ENCODE measurements around the gene RIC8B. TPM values are rescaled to one million over a fixed set of nuclear protein-coding genes. Genes with fewer than 3 reads are reported as not detected.

Gene RIC8B
- total RNA-seq, 1 donor from 2014 or later = 25.2 TPM

GRCh38 chr12:106867651-106868050 is 93.2 kb downstream of the RIC8B start:
- intact Hi-C loops (cut with micrococcal nuclease) = no loop called here
- Histone ChIP-seq H3K27me3 (ENCODE audit: low read depth) (no peaks in the 10 kb centered on the region), H3K9me3 (replicated peaks) (no peaks in the 10 kb centered on the region), H3K36me3 (peaks cover 12% of the 10 kb centered on the region), H3K4me3 (no peak overlapping the region), H3K4me1 (peaks cover 11% of the 10 kb centered on the region), H3K27ac (replicated peaks) (no peak overlapping the region)
- DNase-seq = no peak
- no peak for TF ChIP-seq CTCF (IDR thresholded peaks at IDR 0.05; ENCODE audit: borderline replicate concordance)

GRCh38 chr12:106868982-106869700 is 94.7 kb downstream of the RIC8B start:
- no peak for TF ChIP-seq CTCF (IDR thresholded peaks at IDR 0.05; ENCODE audit: borderline replicate concordance)
- Histone ChIP-seq H3K4me1 (peaks cover 6% of the 10 kb centered on the region), H3K27ac (replicated peaks) (no peak overlapping the region), H3K9me3 (replicated peaks) (no peaks in the 10 kb centered on the region), H3K4me3 (no peak overlapping the region), H3K27me3 (ENCODE audit: low read depth) (no peaks in the 10 kb centered on the region), H3K36me3 (peaks cover 26% of the 10 kb centered on the region)
- no peak for DNase-seq
- intact Hi-C loops (cut with micrococcal nuclease) = no loop called here

GRCh38 chr12:106870116-106870515 is 95.6 kb downstream of the RIC8B start:
- H3K36me3 ChIP-seq = peaks cover 31% of the 10 kb centered on the region

GRCh38 chr12:106871477-106871876 is 97.0 kb downstream of the RIC8B start:
- intact Hi-C loops (cut with micrococcal nuclease) = no loop called here
- H3K36me3 ChIP-seq = peaks cover 31% of the 10 kb centered on the region
- no peak overlapping the region for H3K27ac ChIP-seq (replicated peaks)
- no peaks in the 10 kb centered on the region for H3K9me3 ChIP-seq (replicated peaks)
- no peaks in the 10 kb centered on the region for H3K27me3 ChIP-seq (ENCODE audit: low read depth)
- peaks cover 6% of the 10 kb centered on the region for H3K4me1 ChIP-seq
- no peak for DNase-seq
- H3K4me3 ChIP-seq = no peak overlapping the region
- TF ChIP-seq CTCF (IDR thresholded peaks at IDR 0.05; ENCODE audit: borderline replicate concordance) = no peak

More at GRCh38 chr12:106870116-106870515, 95.6 kb downstream of the RIC8B start:
- Histone ChIP-seq H3K4me1 (peaks cover 6% of the 10 kb centered on the region), H3K27me3 (ENCODE audit: low read depth) (no peaks in the 10 kb centered on the region), H3K9me3 (replicated peaks) (no peaks in the 10 kb centered on the region), H3K4me3 (no peak overlapping the region), H3K27ac (replicated peaks) (no peak overlapping the region)
- intact Hi-C loops (cut with micrococcal nuclease) = no loop called here
- no peak for DNase-seq
- TF ChIP-seq CTCF (IDR thresholded peaks at IDR 0.05; ENCODE audit: borderline replicate concordance) = no peak

GRCh38 chr12:106873983-106874382 is 99.5 kb downstream of the RIC8B start:
- intact Hi-C loops (cut with micrococcal nuclease) = no loop called here
- H3K36me3 ChIP-seq = peaks cover 31% of the 10 kb centered on the region
- TF ChIP-seq CTCF (IDR thresholded peaks at IDR 0.05; ENCODE audit: borderline replicate concordance) = no peak
- H3K27ac ChIP-seq (replicated peaks) = no peak overlapping the region
- H3K9me3 ChIP-seq (replicated peaks) = no peaks in the 10 kb centered on the region
- no peaks in the 10 kb centered on the region for H3K27me3 ChIP-seq (ENCODE audit: low read depth)
- DNase-seq = no peak
- H3K4me3 ChIP-seq = no peak overlapping the region
- peaks cover 6% of the 10 kb centered on the region for H3K4me1 ChIP-seq
